OCI-LY3 (cell line): ENCODE measurements around the gene VPS25.

Experiments
- H2AFZ ChIP-seq: fragments of 200-600, 300-600 bp; shearing (Covaris generic); 2 replicates; pipeline ENCODE4 v1.6.0; 2014; ENCODE audit warnings: antibody characterized with exemption, low read depth, low read length
- H3K27ac ChIP-seq: fragments of 200-600, 300-600 bp; sonication (generic); 2 replicates; pipeline ENCODE4 v1.5.1; 2014; ENCODE audit warnings: mild to moderate bottlenecking, low read length, moderate library complexity, mixed read lengths
- H3K27me3 ChIP-seq: fragments of 200-600, 300-600 bp; sonication (generic); 2 replicates; pipeline ENCODE4 v1.6.1; 2014; ENCODE audit warnings: low read depth, low read length, mixed read lengths
- H3K36me3 ChIP-seq: fragments of 200-600, 300-600 bp; sonication (generic); replicated peaks from 2 replicates; pipeline ENCODE3; 2014; ENCODE audit warnings: low read depth, low read length, mixed read lengths
- H3K4me1 ChIP-seq: fragments of 300-600, 200-600 bp; sonication (generic); 2 replicates; pipeline ENCODE4 v1.6.1; 2014; ENCODE audit warnings: low read length, mixed read lengths
- H3K4me2 ChIP-seq: fragments of 200-600, 300-600 bp; sonication (generic); 2 replicates; pipeline ENCODE4 v1.6.1; 2014; ENCODE audit warnings: low read length, mixed read lengths
- H3K4me3 ChIP-seq: fragments of 300-600, 200-600 bp; sonication (generic); 2 replicates; pipeline ENCODE4 v1.5.1; 2014; ENCODE audit warnings: antibody characterized with exemption, mild to moderate bottlenecking, low read length, moderate library complexity
- H3K79me2 ChIP-seq: fragments of 300-600, 200-600 bp; shearing (Covaris generic); 2 replicates; pipeline ENCODE4 v1.6.1; 2014; ENCODE audit warnings: mild to moderate bottlenecking, low read length, mixed read lengths
- H3K9ac ChIP-seq: fragments of 300-600, 200-600 bp; shearing (Covaris generic); 2 replicates; pipeline ENCODE4 v1.6.0; 2014; ENCODE audit warnings: mild to moderate bottlenecking, low read length, moderate library complexity
- H3K9me3 ChIP-seq: fragments of 200-600, 300-600 bp; shearing (Covaris generic); 2 replicates; pipeline ENCODE4 v1.6.1; 2014; ENCODE audit warnings: low read length, mixed read lengths; ENCODE audit not compliant: insufficient read depth
- H4K20me1 ChIP-seq: fragments of 200-600, 300-600 bp; sonication (generic); 2 replicates; pipeline ENCODE4 v1.6.1; 2016; ENCODE audit warnings: low read length, mixed read lengths; ENCODE audit not compliant: insufficient read depth
- EZH2phosphoT487 ChIP-seq: fragments of 200-600 bp; shearing (Covaris generic); IDR thresholded peaks from 2 replicates; pipeline ENCODE4 v1.6.1; 2018; ENCODE audit warnings: antibody characterized with exemption, mixed run types, low read depth
- TF ChIP-seq, protein P1 (sequence below): fragments of 200-600, 300-600 bp; sonication (generic); IDR thresholded peaks from 2 replicates; pipeline ENCODE4 v1.5.1; 2014; ENCODE audit warnings: antibody characterized with exemption, low read length, low read depth

The VPS25 gene

DNA sequence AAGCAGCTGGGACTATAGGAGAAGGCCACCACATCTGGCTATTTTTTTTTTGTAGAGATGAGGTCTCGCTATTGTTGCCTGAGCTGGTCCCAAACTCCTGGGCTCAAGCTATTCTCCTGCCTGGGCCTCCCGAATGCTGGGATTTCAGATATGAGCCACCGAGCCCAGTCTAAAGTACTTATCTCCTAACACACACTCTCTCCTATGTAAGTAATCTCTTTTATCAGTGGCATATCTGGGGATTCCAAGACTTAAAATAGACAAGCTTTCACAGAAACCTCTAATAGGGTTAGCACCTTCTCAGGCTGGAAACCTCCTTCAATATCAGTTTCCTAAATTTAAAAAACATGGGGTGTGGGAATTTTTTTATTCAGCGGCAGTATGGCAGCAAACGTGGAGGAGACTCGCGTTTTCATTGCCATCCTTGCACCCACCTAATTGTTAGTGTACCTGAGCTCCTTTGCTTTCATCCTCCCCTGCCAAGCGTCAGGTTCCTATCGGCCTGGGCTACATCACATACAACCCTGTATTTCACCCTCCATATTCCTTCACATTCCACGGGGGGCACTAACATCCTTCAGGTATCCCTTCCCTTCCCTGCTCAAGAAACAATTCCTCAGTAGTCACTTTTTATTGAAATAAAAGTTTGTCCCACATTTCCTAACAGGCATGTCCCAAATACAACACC, 29.5 kb upstream of the VPS25 start:
- no peak for TF ChIP-seq EZH2phosphoT487
- TF ChIP-seq, protein P1, sequence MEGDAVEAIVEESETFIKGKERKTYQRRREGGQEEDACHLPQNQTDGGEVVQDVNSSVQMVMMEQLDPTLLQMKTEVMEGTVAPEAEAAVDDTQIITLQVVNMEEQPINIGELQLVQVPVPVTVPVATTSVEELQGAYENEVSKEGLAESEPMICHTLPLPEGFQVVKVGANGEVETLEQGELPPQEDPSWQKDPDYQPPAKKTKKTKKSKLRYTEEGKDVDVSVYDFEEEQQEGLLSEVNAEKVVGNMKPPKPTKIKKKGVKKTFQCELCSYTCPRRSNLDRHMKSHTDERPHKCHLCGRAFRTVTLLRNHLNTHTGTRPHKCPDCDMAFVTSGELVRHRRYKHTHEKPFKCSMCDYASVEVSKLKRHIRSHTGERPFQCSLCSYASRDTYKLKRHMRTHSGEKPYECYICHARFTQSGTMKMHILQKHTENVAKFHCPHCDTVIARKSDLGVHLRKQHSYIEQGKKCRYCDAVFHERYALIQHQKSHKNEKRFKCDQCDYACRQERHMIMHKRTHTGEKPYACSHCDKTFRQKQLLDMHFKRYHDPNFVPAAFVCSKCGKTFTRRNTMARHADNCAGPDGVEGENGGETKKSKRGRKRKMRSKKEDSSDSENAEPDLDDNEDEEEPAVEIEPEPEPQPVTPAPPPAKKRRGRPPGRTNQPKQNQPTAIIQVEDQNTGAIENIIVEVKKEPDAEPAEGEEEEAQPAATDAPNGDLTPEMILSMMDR: no peak
- Histone ChIP-seq H2AFZ (peak overlapping the region; percentile 41; the same call in 1 of the 2 replicates), H3K4me2 (peak overlapping the region; percentile 99), H3K27ac (peak overlapping the region; percentile 70), H3K36me3 (no peaks in the 10 kb centered on the region), H3K9ac (peak overlapping the region; percentile 81), H3K9me3 (peaks cover 4% of the 10 kb centered on the region; the same call in 1 of the 2 replicates), H3K4me1 (peaks cover 13% of the 10 kb centered on the region), H3K4me3 (peak overlapping the region; percentile 91), H3K27me3 (no peaks in the 10 kb centered on the region), H3K79me2 (peaks cover 29% of the 10 kb centered on the region), H4K20me1 (no peaks in the 10 kb centered on the region)

GRCh38 chr17:42744283-42744805, 28.9 kb upstream of the VPS25 start:
- Histone ChIP-seq H3K4me2 (peak overlapping the region; percentile 99), H3K79me2 (peaks cover 29% of the 10 kb centered on the region), H3K4me3 (peak overlapping the region; percentile 91), H2AFZ (peak overlapping the region; percentile 52), H3K36me3 (no peaks in the 10 kb centered on the region), H3K27ac (peak overlapping the region; percentile 70), H3K9me3 (peaks cover 4% of the 10 kb centered on the region; the same call in 1 of the 2 replicates), H3K4me1 (peaks cover 13% of the 10 kb centered on the region), H3K27me3 (no peaks in the 10 kb centered on the region), H3K9ac (peak overlapping the region; percentile 81), H4K20me1 (no peaks in the 10 kb centered on the region)
- TF ChIP-seq, protein P1: peak; percentile 30
- no peak for TF ChIP-seq EZH2phosphoT487

DNA sequence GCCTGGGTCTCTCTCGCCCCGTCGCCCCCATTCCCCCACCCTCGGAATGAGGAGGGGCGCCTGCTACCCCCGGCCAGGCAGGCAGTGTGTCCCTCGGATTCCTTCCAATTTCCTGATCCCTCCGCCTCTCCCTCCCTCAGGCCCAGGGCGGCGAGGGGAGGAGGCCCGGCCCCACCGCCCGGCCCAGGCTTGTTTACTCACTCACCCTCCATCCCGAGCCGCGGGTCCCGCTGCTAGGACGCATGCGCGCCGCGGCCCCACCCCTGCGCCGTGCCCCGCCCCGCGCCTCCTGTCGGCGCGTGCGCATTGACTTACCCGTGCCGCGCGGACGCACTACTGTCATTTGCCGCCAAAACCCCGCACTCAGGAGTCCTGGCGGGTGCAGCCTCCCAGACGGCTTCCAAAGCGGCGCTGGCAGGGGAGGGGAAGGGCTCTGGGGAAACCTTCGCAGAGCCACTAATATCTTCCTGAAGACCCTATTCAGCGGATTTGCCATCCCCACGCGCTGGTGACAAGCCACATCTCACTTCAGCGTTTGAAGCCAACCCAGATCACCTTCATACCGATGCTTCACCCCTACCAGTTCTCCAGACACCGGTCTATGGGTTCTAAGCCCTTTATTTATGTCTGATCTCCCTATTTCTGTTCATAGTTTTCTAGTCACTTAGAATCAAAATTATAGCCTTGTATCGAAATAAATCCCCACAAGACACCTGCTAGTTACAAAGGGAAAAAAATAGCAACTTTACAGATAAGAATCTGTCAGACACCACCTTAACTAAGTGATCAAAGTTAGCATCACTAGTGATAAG, 28.2 kb upstream of the VPS25 start, which contains the start of gene EZH1:
EZH1 (minus strand) TSS at position 235 of the 812 bp plus-strand sequence. CDS start 16,099 bp downstream, outside the sequence.
- H2AFZ ChIP-seq: peak within 1 kb of the TSS; percentile 84
- H3K9ac ChIP-seq: peak within 1 kb of the TSS; percentile 81
- TF ChIP-seq EZH2phosphoT487: no peak
- TF ChIP-seq, protein P1: no peak
- peak within 1 kb of the TSS; percentile 70 for H3K27ac ChIP-seq
- peaks cover 13% of the 10 kb centered on the region for H3K4me1 ChIP-seq
- peaks cover 4% of the 10 kb centered on the region; the same call in 1 of the 2 replicates for H3K9me3 ChIP-seq
- no peaks in the 10 kb centered on the region for H4K20me1 ChIP-seq
- no peaks in the 10 kb centered on the region for H3K27me3 ChIP-seq
- peak within 1 kb of the TSS; percentile 99 for H3K4me2 ChIP-seq
- peak within 1 kb of the TSS; percentile 91 for H3K4me3 ChIP-seq
- peaks cover 29% of the 10 kb centered on the region for H3K79me2 ChIP-seq
- H3K36me3 ChIP-seq: no peaks in the 10 kb centered on the region
